ENCODE measurements around the gene CDK8. TPM values are rescaled to one million over a fixed set of nuclear protein-coding genes. Genes with fewer than 3 reads are reported as not detected.

CDK8 gene
- total RNA-seq, 1 donor from 2014 or later: 18.2 TPM

- Mint-ChIP-seq H3K36me3 (ENCODE audit: low read depth) (peaks cover 8% of the 10 kb centered on the region), H3K4me3 (ENCODE audit: unreplicated experiment) (no peak overlapping the region), H3K27me3 (ENCODE audit: low read depth) (no peaks in the 10 kb centered on the region), H3K4me1 (ENCODE audit: low read depth) (no peaks in the 10 kb centered on the region), H3K27ac (ENCODE audit: unreplicated experiment) (no peak overlapping the region), H3K9me3 (ENCODE audit: low read depth) (no peaks in the 10 kb centered on the region)
- no peak for DNase-seq (ENCODE audit: low spot score)
- TF ChIP-seq CTCF (IDR thresholded peaks at IDR 0.05): no peak
Observed at GRCh38 chr13:26400545-26400944, 146.6 kb downstream of the CDK8 start.

GRCh38 chr13:26401069-26401468 is 147.1 kb downstream of the CDK8 start:
- no peak for DNase-seq (ENCODE audit: low spot score)
- Mint-ChIP-seq H3K36me3 (ENCODE audit: low read depth) (peaks cover 9% of the 10 kb centered on the region), H3K4me3 (ENCODE audit: unreplicated experiment) (no peak overlapping the region), H3K27me3 (ENCODE audit: low read depth) (no peaks in the 10 kb centered on the region), H3K27ac (ENCODE audit: unreplicated experiment) (no peak overlapping the region), H3K4me1 (ENCODE audit: low read depth) (no peaks in the 10 kb centered on the region), H3K9me3 (ENCODE audit: low read depth) (no peaks in the 10 kb centered on the region)
- TF ChIP-seq CTCF (IDR thresholded peaks at IDR 0.05): no peak

- no peak overlapping the region for H3K4me3 Mint-ChIP-seq (ENCODE audit: unreplicated experiment)
- no peak for TF ChIP-seq CTCF (IDR thresholded peaks at IDR 0.05)
- no peaks in the 10 kb centered on the region for H3K27me3 Mint-ChIP-seq (ENCODE audit: low read depth)
- peaks cover 15% of the 10 kb centered on the region for H3K36me3 Mint-ChIP-seq (ENCODE audit: low read depth)
- H3K9me3 Mint-ChIP-seq (ENCODE audit: low read depth): no peaks in the 10 kb centered on the region
- no peak for DNase-seq (ENCODE audit: low spot score)
- H3K27ac Mint-ChIP-seq (ENCODE audit: unreplicated experiment): no peak overlapping the region
- no peaks in the 10 kb centered on the region for H3K4me1 Mint-ChIP-seq (ENCODE audit: low read depth)
Observed at GRCh38 chr13:26401578-26402021, 147.7 kb downstream of the CDK8 start.

GRCh38 chr13:26406791-26407190 is 152.9 kb downstream of the CDK8 start:
- Mint-ChIP-seq H3K4me1 (ENCODE audit: low read depth) (no peaks in the 10 kb centered on the region), H3K27me3 (ENCODE audit: low read depth) (no peaks in the 10 kb centered on the region), H3K9me3 (ENCODE audit: low read depth) (no peaks in the 10 kb centered on the region), H3K4me3 (ENCODE audit: unreplicated experiment) (no peak overlapping the region), H3K27ac (ENCODE audit: unreplicated experiment) (no peak overlapping the region), H3K36me3 (ENCODE audit: low read depth) (peaks cover 18% of the 10 kb centered on the region)
- TF ChIP-seq CTCF (IDR thresholded peaks at IDR 0.05): no peak
- no peak for DNase-seq (ENCODE audit: low spot score)

GRCh38 chr13:26411206-26411605 is 157.3 kb downstream of the CDK8 start:
- H3K36me3 Mint-ChIP-seq (ENCODE audit: low read depth): peaks cover 18% of the 10 kb centered on the region
- no peaks in the 10 kb centered on the region for H3K27me3 Mint-ChIP-seq (ENCODE audit: low read depth)
- no peak overlapping the region for H3K27ac Mint-ChIP-seq (ENCODE audit: unreplicated experiment)
- no peak for DNase-seq (ENCODE audit: low spot score)
- peaks cover 20% of the 10 kb centered on the region for H3K9me3 Mint-ChIP-seq (ENCODE audit: low read depth)
- TF ChIP-seq CTCF (IDR thresholded peaks at IDR 0.05): no peak
- H3K4me1 Mint-ChIP-seq (ENCODE audit: low read depth): no peaks in the 10 kb centered on the region
- H3K4me3 Mint-ChIP-seq (ENCODE audit: unreplicated experiment): no peak overlapping the region
